GM19324 (cell line): Measurements from ENCODE around the gene FCER1A.
"Not testable (repeated sequence)": the region's sequence is repeated elsewhere in the genome, so short reads cannot be mapped to it uniquely, and the experiment has no call there.

Experiments used
- ATAC-seq: cut with Tn5 transposase; IDR thresholded peaks from one replicate; pipeline ENCODE4 v1.9.1; 2021; ENCODE audit warnings: mild to moderate bottlenecking, moderate library complexity; ENCODE audit not compliant: unreplicated experiment, low FRiP score

Gene FCER1A

DNA sequence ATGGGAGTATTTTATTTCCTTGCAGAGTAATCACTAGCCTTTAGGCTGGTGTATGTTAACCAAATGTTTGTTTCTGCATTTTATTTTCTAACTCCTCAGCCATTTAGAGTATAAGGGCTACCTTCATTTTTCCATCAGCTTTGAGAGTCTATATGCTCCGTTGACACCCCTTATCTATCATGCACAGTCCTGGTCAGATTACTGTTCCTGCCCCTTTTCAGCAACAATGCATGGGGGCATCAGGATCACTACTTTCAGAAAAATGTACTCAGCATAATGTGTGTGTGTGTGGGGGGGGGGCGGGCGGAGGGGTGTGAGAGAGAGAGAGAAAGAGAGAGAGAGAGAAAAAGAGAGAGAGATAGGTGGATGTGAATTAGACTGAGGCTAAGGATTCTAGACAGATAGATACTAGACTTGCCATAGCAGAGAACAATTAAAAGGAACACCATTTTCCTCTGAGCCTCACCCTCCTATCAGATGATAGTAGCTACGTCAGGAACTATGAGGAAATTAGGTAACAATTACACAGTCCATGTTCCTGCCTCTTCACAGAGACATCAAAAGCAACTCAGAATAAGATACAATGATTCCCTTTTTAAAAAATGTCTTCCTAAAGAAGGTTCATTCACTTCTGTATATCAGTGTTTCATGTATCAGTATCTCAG, 40.8 kb downstream of the FCER1A start:
- ATAC-seq: no peak

DNA sequence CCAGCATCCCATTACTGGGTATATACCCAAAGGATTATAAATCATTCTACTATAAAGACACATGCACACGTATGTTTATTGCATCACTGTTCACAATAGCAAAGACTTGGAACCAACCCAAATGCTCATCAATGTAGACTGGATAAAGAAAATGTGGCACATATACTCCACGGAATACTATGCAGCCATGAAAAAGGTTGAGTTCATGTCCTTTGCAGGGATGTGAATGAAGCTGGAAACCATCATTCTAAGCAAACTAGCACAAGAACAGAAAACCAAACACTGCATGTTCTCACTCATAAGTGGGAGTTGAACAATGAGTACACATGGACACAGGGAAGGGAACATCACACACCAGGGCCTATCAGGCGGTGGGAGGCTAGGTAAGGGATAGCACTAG, 47.2 kb downstream of the FCER1A start:
- ATAC-seq: not testable (repeated sequence)

DNA sequence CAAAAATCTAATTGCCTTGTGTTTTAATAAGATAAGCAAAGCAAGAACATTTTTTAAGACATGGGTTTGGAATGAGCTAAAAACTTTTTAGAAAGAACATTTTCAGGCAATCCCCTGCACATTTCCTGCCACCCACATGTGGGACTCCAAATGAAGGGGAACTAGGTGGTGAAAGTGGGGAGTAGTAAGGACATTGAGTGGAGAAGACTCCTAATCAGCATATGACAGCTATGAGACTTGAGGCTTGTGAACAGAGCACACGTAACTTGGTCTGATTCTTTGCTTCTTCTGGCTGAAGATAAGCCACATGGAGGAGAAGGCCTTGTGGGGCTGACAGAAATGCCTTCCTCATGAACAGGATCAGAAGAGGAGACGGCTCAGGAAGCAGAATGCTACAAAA, 50.3 kb downstream of the FCER1A start:
- ATAC-seq: no peak
